ENCODE measurements around the gene HOXD10.

The HOXD10 gene

DNA sequence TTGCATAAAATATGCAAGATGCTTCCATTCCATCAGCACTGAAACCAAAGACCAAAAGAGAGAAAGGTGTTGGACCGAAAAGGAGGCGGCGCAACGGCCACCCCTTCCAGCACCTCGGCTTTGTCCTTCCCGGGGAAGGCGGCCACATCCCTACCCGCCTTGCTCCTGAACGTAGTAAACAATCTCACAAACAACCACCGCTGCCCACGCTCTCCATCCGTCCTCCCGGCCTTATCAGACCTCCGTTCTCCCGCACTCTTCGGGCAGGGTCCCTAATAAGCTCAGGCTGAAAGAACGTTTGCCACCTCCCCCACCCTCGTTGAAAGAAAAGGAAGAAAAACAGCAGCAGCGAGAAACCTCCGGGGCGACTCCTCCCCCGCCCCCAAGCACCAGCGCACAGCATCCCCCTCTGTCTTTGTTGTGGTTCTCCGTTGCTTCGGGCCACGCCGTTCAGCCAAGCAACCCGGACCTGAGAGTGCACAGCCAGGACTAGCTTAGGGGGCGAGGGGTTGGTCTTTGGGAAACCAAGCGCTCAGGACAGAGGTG lies 37.2 kb upstream of the HOXD10 start:
- no peak for DNase-seq (ENCODE audit: low read depth)
- TF ChIP-seq CTCF (conservative IDR thresholded peaks at IDR 0.05; ENCODE audit: control insufficient read depth, insufficient read depth, low read depth, low read length), result no peak
- no peak overlapping the region for H3K4me3 ChIP-seq (ENCODE audit: control insufficient read depth, low read depth, low read length)

GRCh38 chr2:176079831-176080539 lies 36.6 kb upstream of the HOXD10 start:
- DNase-seq (ENCODE audit: low read depth), result peak; percentile 54
- TF ChIP-seq CTCF (conservative IDR thresholded peaks at IDR 0.05; ENCODE audit: control insufficient read depth, insufficient read depth, low read depth, low read length), result peak; percentile 38
- no peak overlapping the region for H3K4me3 ChIP-seq (ENCODE audit: control insufficient read depth, low read depth, low read length)

GRCh38 chr2:176080540-176081375 lies 35.8 kb upstream of the HOXD10 start:
- H3K4me3 ChIP-seq (ENCODE audit: control insufficient read depth, low read depth, low read length), result no peak overlapping the region
- DNase-seq (ENCODE audit: low read depth), result no peak
- no peak for TF ChIP-seq CTCF (conservative IDR thresholded peaks at IDR 0.05; ENCODE audit: control insufficient read depth, insufficient read depth, low read depth, low read length)

DNA sequence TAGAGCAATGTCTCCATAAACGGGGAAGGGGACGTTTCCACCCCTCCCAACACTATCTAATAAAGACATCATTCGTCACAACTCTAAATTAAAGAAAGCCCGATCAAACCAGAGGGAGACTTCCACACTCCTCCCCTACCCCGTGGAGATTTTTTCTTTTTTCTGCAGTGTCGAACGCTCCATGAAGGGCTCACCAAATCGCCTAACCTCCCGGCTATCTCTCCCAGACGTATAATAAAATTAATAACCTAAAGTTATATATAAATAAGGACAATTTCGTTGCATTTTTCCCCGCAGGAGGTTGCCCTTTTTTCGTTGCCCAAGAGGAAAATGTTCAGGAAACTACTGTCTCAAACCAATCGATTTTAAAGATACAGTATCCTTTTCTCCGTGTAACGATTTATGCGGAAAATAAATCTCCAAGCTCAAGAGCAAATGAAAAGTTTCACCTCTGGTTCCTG lies 35.2 kb upstream of the HOXD10 start:
- DNase-seq (ENCODE audit: low read depth), result no peak
- TF ChIP-seq CTCF (conservative IDR thresholded peaks at IDR 0.05; ENCODE audit: control insufficient read depth, insufficient read depth, low read depth, low read length), result no peak
- H3K4me3 ChIP-seq (ENCODE audit: control insufficient read depth, low read depth, low read length), result no peak overlapping the region

- no peak overlapping the region for H3K4me3 ChIP-seq (ENCODE audit: control insufficient read depth, low read depth, low read length)
- no peak for TF ChIP-seq CTCF (conservative IDR thresholded peaks at IDR 0.05; ENCODE audit: control insufficient read depth, insufficient read depth, low read depth, low read length)
- no peak for DNase-seq (ENCODE audit: low read depth)
Measured at GRCh38 chr2:176081837-176082524, 34.6 kb upstream of the HOXD10 start.

DNA sequence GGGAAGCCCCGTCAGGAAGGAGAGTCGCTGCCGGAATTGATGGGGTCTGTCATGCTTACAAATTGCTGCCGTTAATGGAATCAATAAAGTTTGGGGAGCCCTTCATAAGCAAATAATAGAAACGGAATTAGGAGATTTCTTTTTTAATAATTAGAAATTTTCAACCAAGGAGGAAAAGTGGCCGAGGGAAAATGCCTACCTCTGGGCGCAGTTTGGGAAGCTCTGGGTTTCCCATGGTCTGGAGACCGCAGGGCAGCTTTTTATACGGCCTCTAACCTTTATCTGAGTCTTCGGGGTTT lies 34.1 kb upstream of the HOXD10 start:
- DNase-seq (ENCODE audit: low read depth), result no peak
- H3K4me3 ChIP-seq (ENCODE audit: control insufficient read depth, low read depth, low read length), result no peak overlapping the region

More for the DNA sequence above, 34.1 kb upstream of the HOXD10 start:
- no peak for TF ChIP-seq CTCF (conservative IDR thresholded peaks at IDR 0.05; ENCODE audit: control insufficient read depth, insufficient read depth, low read depth, low read length)
